HG03575 (cell line): ENCODE results near the gene GPR146.
"Not testable (repeated sequence)": the region's sequence is repeated elsewhere in the genome, so short reads cannot be mapped to it uniquely, and the experiment has no call there.

Source experiments
- ATAC-seq: cut with Tn5 transposase; IDR thresholded peaks from one replicate; pipeline ENCODE4 v1.9.1; 2021; ENCODE audit not compliant: unreplicated experiment, insufficient number of reproducible peaks, low FRiP score; ENCODE audit errors: extremely low read depth

GPR146 gene, protein sequence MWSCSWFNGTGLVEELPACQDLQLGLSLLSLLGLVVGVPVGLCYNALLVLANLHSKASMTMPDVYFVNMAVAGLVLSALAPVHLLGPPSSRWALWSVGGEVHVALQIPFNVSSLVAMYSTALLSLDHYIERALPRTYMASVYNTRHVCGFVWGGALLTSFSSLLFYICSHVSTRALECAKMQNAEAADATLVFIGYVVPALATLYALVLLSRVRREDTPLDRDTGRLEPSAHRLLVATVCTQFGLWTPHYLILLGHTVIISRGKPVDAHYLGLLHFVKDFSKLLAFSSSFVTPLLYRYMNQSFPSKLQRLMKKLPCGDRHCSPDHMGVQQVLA

DNA sequence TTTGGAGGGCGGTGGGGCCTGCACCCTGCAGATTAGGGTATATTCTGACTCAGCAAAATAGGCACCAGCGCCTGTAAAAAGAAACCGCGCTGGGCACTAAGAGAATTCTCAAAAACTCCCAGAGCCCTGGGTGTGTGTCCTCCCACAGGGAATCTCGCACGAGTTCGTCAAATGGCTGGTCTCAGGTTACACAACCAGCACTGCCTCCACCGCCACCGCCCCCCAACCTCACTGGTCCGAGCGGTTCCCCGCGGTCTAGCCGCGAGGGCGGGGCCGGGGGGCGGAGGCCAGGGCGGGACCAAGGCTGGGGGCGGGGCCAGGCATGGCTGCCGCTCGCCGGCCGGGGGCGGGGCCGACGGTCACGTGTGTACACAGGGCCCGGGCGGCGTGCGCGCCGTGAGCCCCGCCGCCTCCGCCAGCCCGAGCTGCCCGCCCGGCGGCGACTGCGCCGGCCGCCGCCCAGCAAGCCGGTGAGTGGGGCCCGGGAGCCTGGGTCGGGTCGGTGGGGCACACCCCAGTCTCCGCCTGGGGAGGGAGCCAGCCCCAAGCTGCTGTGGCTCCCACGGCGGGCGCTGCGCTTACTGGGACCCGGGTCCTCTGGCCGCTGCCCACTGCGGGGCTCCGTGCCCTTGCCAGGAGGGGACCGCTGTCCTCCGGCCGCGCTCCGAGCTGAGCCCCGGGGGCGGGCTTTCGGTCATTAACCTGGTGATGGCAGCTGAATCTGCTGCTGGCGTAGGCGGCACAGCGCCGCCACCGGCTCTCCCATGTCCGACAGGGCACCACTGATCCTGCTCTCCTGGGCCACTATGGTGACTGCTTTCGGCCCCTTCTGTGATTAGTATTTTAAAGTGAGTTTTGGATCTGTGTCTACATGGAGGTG, at the start of gene GPR146:
TSS of gene GPR146 (plus strand) at position 358 of the 880 bp plus-strand sequence. CDS start 12,970 bp downstream, outside the sequence.
- ATAC-seq, result no peak

DNA sequence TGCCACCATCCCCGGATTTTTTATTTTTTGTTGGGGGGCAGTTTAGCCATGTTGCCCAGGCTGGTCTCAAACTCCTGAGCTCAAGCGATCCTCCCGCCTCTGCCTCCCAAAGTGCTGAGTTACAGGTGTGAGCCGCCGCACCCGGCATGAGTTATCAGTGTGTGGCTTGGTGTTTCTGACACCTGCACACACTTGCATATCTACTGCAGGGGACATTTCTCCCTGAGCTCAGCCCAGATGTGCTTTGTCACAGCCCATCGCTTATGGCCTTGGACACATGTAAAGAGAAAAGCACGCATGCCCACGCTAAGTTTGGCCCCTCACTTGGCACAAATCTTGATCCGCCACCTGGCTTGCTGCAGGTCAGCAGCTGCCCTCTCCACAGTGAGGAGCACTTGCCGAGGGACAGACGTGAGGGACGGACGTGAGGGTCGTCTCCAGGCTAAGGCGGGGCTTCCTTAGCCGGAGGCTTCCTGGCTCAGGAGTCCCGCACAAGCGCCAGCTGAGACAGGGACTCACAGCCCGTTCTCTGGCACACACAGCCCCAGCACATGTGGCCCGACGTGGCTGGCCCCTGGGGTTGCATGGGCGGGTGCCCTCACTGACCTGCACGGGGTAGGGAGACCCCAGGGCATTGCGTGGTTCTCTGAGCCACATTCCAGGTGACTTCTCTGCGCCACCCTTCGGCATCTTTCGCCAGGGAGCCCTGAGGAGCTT, 49.6 kb upstream of the GPR146 start:
- no peak for ATAC-seq

DNA sequence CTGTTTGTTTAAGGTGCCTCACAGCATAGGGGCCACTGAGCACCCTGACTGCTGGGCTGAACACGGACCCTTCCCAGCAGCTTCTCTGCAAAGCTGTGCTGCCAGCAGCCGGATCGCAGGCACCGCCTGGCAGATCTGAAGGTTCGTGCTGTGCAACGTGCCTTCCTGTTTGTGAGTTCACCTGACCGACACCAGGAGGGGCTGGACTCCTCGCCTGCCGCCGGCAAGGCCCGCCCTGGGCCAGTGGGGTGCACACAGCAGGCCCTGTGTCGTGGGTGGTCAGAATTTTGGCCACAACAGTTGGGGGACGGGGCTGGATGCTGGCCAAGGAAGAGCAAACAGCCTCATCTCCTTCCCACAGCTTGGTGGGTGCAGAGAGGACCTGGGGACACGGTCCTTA, 48.8 kb upstream of the GPR146 start:
- no peak for ATAC-seq

DNA sequence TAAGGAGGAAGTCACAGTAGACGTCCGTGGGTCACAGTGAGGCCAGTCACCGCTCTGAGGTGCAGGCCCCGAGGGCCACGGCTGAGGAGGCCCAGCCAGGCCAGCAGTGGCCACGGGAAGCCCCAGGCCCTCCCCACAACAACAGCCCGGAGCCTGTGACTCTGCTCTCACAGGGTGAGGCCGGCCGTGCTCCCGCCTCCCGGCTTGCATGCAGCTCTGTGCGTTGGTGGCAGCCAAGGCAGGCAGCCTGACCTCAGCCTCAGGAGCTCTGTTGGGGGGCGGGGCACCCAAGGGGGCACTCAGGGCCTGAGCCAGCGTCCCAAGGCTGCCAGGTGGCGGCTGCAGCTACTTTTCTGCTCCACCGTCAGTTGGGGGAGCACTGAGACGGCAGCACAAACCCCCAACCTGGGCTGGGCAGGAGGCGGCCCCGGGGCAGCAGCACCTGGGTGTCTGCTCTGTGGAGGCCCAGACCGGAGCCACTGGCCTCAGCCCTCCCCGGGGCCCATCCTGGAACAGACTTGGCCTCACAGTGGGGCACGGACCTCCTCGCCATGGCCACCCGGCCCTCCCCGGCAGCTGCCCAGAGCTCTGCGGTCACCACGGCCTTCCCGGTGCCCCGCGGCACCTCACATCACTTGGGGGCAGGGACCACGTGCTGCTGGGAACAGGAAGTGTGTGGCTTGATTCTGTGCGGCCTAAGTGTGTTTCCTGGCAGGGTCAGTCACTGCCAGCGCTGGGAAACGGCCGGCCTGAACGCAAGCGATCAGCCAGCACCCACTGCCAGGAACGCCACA, 48.1 kb upstream of the GPR146 start:
- no peak for ATAC-seq

DNA sequence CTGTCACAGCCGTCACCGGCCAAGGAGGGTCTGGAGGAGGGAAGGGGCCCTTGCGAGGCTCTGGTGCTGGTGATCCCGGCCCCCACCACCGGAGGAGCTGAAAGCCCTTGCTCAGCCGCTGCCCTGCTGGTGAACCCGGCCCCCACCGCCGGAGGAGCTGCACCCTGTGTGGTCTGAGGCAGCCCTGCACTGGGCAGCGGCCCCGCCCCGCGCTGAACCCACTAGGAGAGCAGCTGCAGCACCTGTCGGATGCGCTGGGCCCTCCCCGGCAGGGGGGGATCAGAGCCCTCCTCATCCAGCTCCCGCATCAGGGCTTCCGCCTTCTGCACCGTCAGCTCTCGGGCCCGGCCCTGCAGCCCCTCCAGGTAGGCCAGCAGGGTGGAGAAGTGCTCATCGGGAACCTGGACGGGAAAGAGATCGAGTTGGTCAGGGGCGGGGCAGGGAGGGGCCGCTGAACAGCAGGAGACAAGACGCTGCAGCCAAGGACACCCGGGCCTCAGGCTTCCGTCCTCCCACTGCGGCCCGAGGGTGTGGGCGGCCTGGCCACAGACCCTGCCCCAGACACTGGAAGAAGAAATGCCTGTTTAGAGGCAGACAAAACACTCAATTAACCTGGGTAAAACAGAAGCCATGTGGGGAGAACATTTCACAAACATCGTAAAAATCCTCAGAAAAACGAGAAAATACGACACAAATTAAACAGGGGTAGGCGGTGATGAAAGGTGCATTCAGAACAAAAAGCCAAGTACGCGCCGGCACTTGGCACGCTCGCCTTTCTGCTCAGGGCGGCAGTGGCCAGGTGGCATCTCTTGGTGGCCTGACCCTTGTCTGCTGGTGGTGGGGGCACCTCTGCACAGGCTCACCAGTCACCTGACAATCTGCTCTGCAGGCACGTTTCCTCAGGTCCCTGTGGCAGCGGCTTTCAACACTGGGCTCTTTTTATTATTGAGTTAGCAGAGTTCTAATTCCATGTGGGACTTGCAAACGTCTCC, 46.6 kb upstream of the GPR146 start:
- ATAC-seq, result no peak

DNA sequence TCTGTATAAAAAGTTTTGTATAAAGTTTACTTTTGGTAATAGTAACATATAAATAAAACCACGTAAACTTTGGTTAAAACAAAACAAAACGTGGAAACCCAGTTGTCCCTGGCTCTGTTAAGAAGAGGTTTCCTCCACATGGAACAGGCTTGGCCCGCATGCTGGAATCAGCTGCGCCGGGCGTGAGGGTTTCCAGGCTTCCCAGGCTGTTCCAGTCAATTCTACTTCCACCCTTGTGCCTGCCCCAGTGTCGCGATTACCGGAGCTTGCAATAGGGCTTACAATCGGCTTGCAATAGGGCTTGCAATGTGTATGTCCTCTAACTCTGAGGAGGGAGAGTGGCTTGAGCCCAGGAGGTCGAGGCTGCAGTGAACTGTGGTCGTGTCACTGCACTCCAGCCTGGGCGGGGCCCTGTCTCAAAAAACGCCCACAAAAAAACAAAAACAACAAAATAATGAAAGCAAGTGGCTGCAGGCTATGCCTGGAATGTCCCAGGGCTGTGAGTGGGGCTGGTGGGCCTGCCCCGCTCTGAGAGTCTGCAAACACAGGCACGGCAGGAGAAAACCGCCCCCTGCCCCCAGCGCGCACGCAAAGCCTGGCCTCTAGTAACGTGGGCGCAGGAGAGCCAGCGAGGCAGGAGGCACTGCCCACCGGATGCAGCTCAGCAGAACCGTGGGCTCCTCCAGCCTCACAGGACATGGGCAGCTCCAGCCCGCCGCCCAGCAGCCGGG, 45.0 kb upstream of the GPR146 start:
- ATAC-seq, result no peak

DNA sequence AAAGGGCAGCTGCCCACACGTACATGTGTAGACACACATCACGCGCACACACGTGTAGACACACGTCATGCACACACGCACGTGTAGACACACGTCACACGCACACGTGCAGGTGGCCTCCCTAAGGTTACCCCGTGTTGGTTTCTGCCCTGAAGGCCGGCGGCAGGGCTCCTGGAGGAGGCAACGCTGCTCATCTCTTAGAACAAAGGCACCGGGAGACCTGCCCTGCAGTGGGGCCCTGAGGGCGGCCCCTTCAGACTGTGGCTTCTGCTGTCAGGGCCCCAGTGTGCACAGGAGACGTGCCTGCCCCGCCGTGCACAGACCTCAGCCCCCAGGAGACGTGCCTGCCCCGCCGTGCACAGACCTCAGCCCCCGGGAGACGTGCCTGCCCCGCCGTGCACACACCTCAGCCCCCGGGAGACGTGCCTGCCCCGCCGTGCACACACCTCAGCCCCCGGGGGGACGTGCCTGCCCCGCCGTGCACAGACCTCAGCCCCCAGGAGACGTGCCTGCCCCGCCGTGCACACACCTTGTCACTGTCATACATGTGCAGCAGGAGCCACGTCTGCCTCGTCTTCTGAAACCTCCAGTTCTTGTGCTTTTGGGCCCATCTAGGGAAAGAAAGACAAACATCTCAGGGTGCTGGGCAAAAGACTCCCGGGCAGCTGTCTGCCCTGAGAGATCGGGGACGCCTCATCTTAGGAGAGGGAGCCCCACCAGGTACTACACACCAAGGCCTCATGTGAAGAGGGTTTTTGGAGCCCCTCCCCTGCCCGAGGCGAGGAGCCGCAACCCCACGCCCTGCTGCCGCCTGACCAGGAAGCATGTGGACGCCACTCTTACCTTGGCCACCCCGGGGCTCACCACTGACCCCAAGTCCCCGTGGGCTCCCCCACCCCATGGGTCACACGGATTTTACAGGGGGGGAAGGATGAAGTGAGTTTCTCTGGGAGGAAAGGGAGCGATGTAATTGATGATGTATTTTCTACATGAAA, 44.1 kb upstream of the GPR146 start:
- no peak for ATAC-seq

DNA sequence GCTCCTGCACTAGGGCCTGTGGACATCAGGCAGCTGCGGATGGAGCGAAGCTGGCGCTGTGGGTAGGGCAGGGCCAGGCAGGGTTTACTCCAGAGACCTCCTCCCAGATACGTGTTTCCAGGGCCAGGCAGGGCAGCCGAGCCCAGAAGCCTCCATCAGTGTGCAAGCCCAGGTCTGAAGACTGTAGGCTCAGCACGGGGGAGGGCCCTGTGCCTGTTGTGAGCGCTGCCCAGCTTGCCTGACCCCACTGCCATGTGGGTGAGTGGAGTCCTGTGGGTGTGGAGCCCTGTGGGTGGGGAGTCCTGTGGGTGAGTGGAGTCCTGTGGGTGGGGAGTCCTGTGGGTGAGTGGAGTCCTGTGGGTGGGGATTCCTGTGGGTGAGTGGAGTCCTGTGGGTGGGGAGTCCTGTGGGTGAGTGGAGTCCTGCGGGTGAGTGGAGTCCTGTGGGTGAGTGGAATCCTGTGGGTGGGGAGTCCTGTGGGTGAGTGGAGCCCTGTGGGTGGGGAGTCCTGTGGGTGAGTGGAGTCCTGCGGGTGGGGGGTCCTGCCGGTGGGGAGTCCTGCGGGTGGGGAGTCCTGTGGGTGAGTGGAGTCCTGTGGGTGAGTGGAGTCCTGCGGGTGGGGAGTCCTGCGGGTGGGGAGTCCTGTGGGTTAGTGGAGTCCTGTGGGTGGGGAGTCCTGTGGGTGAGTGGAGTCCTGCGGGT, 43.1 kb upstream of the GPR146 start:
- ATAC-seq, result not testable (repeated sequence)

DNA sequence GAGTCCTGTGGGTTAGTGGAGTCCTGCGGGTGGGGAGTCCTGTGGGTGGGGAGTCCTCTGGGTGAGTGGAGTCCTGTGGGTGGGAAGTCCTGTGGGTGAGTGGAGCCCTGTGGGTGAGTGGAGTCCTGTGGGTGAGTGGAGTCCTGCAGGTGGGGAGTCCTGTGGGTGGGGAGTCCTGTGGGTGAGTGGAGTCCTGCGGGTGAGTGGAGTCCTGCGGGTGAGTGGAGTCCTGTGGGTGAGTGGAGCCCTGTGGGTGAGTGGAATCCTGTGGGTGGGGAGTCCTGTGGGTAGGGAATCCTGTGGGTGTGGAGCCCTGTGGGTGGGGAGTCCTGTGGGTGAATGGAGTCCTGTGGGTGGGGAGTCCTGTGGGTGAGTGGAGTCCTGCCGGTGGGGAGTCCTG, 42.3 kb upstream of the GPR146 start:
- ATAC-seq, result not testable (repeated sequence)

DNA sequence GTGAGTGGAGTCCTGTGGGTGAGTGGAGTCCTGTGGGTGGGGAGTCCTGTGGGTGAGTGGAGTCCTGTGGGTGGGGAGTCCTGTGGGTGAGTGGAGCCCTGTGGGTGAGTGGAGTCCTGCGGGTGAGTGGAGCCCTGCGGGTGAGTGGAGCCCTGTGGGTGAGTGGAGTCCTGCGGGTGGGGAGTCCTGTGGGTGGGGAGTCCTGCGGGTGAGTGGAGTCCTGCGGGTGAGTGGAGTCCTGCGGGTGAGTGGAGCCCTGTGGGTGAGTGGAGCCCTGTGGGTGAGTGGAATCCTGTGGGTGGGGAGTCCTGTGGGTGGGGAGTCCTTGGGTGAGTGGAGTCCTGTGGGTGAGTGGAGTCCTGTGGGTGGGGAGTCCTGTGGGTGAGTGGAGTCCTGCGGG, 41.9 kb upstream of the GPR146 start:
- not testable (repeated sequence) for ATAC-seq

DNA sequence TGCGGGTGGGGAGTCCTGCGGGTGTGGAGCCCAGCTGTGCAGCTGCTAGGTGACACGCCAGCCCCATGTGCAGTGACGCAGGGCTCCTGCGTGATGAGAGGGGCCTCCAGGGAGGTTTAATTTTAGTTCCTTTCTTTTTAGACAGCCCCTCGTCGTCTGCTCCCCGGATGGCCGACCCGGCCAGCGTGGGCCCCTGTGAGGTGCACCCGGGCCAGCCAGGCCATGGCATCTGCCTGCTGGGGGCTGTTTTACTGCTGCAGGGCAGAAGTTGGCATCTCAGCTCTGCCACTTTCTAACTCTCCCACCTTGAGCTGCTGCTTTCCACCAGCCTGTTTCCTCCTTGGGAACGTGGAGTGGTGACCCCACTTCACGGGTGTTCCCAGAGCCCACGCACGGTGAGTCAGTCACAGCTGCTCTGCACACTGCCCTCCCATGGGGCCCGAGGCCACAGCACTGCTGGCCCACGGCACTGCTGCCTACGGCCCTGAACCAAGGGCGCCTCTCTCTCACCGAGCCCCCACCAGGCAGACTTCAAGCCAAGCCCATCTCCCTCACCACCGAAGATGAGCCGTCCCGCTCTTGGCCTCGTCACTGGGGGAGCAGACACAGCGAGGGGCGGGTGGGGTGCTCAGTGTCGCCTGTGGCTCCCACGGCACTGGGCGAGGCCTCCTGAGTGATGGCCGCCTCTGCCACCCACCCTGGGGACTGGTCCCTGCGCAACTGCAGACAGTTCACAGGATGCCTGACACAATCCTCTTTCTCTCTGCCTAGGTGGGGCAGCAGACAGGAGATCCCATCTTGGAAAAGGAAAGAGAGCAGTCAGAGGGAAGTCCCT, 40.1 kb upstream of the GPR146 start:
- ATAC-seq, result no peak

DNA sequence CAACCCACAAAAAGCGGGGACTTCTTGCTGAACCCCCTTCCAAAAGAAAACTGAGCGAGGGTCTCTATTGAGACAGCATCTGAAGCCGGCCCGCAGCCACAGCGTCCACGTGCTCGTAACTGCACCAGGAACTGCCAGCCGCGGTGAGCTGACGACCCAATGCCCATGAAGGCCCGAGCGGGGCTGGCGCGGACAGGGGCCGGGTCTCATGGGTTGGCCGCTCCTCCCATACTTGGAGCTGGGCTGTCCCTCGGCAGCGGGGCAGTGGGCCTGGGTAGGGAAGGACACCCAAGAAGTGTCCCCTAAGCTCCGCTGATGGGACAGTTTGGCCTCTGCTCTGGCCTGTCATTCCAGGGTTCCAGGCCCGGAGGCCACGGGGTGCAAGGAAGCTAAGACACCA, 39.0 kb upstream of the GPR146 start:
- no peak for ATAC-seq

DNA sequence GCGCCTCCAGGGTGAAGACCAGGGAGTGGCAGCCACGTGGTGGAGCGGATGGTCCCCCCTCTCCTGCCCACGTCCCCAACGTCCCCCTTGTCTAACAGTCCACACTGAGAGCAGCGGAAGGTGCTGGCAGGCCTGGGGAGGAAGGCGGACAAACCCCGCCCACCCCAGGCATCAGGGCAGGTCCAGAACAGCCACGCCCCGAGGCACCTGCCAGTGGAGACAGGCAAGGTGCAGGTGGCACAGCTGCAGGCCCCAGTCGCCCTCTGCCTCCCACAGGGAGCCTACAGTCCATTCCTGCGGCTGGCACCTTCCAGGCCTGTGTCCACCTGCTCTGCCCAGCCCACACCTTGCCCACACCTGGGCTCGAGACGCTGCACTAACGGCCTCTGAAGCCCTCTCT, 36.4 kb upstream of the GPR146 start:
- ATAC-seq, result no peak

DNA sequence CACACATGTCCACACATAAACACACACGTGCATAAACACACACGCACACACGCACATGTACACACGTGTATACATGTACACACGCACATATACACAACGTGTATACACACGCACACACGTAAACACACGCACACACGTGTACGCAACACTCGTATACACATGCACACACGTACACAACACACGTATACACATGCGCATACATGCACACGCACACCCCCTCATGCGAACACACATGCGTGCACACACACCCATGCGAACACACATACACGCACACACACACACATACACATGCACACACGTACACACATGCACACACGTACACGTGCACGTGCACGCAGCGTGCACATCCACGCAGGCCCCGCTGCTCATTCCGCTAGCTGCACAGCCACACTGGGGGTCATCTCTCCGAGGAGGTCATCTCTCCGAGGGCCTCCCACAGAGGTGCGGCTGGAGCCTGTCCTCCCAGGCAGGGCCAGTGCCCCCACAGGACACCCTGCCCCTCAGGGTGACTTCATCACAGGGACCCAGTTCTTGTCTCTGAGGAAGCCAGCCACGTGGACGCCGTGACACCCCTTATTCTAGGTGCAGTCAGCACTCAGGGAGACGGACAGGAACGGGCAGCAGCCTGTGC, 35.5 kb upstream of the GPR146 start:
- no peak for ATAC-seq
